ENCODE data around the gene SCRT2. TPM values are rescaled to one million over a fixed set of nuclear protein-coding genes. Genes with fewer than 3 reads are reported as not detected.

Gene SCRT2
- total RNA-seq, 1 donor from 2014 or later: not detected

- Histone ChIP-seq H3K27me3 (ENCODE audit: insufficient read depth, low read length) (peaks cover 37% of the 10 kb centered on the region), H3K9me3 (ENCODE audit: insufficient read depth, low read depth, low read length) (no peaks in the 10 kb centered on the region), H3K4me1 (ENCODE audit: insufficient read depth, low read length) (peaks cover 3% of the 10 kb centered on the region), H3K4me2 (ENCODE audit: low read length) (no peak overlapping the region), H3K9ac (ENCODE audit: low read length) (no peak overlapping the region), H3K36me3 (ENCODE audit: insufficient read depth, low read length) (no peaks in the 10 kb centered on the region), H4K20me1 (ENCODE audit: insufficient read depth, low read length) (peaks cover 10% of the 10 kb centered on the region), H2AFZ (ENCODE audit: low read depth, low read length) (no peak overlapping the region), H3K79me2 (ENCODE audit: insufficient read depth, low read length) (no peaks in the 10 kb centered on the region), H3K27ac (ENCODE audit: low read depth, low read length) (no peak overlapping the region), H3K4me3 (ENCODE audit: insufficient read depth, low read depth, low read length) (no peak overlapping the region)
- peaks cover 67% of the 10 kb centered on the region for H3K27me3 Mint-ChIP-seq (ENCODE audit: low read depth, unreplicated experiment)
- TF ChIP-seq CTCF (IDR thresholded peaks at IDR 0.05; ENCODE audit: insufficient read depth, low read depth, low read length): no peak
- peak; percentile 39 for TF ChIP-seq EZH2 (IDR thresholded peaks at IDR 0.05; ENCODE audit: insufficient read depth, low read length)
- no peak for DNase-seq (ENCODE audit: low read depth)
- H3K27ac Mint-ChIP-seq (ENCODE audit: unreplicated experiment): no peak overlapping the region
- H3K9me3 Mint-ChIP-seq (ENCODE audit: unreplicated experiment): no peaks in the 10 kb centered on the region
- FAIRE-seq: no peak
- H3K4me3 Mint-ChIP-seq (ENCODE audit: unreplicated experiment): no peak overlapping the region
- H3K36me3 Mint-ChIP-seq (ENCODE audit: low read depth, unreplicated experiment): peaks cover 2% of the 10 kb centered on the region
- H3K4me1 Mint-ChIP-seq (ENCODE audit: low read depth, unreplicated experiment): peaks cover 14% of the 10 kb centered on the region
Observed at GRCh38 chr20:671252-672030, 4.2 kb downstream of the SCRT2 start.

- TF ChIP-seq CTCF (IDR thresholded peaks at IDR 0.05; ENCODE audit: insufficient read depth, low read depth, low read length) (no peak), EZH2 (IDR thresholded peaks at IDR 0.05; ENCODE audit: insufficient read depth, low read length) (no peak)
- H3K4me2 ChIP-seq (ENCODE audit: low read length): no peak overlapping the region
- peaks cover 4% of the 10 kb centered on the region for H4K20me1 ChIP-seq (ENCODE audit: insufficient read depth, low read length)
- Mint-ChIP-seq H3K9me3 (ENCODE audit: unreplicated experiment) (no peaks in the 10 kb centered on the region), H3K27me3 (ENCODE audit: low read depth, unreplicated experiment) (peaks cover 64% of the 10 kb centered on the region), H3K4me1 (ENCODE audit: low read depth, unreplicated experiment) (peaks cover 10% of the 10 kb centered on the region), H3K4me3 (ENCODE audit: unreplicated experiment) (no peak overlapping the region), H3K27ac (ENCODE audit: unreplicated experiment) (no peak overlapping the region), H3K36me3 (ENCODE audit: low read depth, unreplicated experiment) (no peaks in the 10 kb centered on the region)
- no peak overlapping the region for H2AFZ ChIP-seq (ENCODE audit: low read depth, low read length)
- H3K4me1 ChIP-seq (ENCODE audit: insufficient read depth, low read length): no peaks in the 10 kb centered on the region
- H3K27ac ChIP-seq (ENCODE audit: low read depth, low read length): no peak overlapping the region
- no peak overlapping the region for H3K9ac ChIP-seq (ENCODE audit: low read length)
- DNase-seq (ENCODE audit: low read depth) (no peak), FAIRE-seq (no peak)
- H3K27me3 ChIP-seq (ENCODE audit: insufficient read depth, low read length): peaks cover 37% of the 10 kb centered on the region
- H3K36me3 ChIP-seq (ENCODE audit: insufficient read depth, low read length): no peaks in the 10 kb centered on the region
- H3K4me3 ChIP-seq (ENCODE audit: insufficient read depth, low read depth, low read length): no peak overlapping the region
- H3K9me3 ChIP-seq (ENCODE audit: insufficient read depth, low read depth, low read length): no peaks in the 10 kb centered on the region
- no peaks in the 10 kb centered on the region for H3K79me2 ChIP-seq (ENCODE audit: insufficient read depth, low read length)
Observed at GRCh38 chr20:669573-669972, 6.0 kb downstream of the SCRT2 start.

GRCh38 chr20:668638-669037, 7.0 kb downstream of the SCRT2 start:
- Histone ChIP-seq H3K36me3 (ENCODE audit: insufficient read depth, low read length) (no peaks in the 10 kb centered on the region), H3K4me2 (ENCODE audit: low read length) (no peak overlapping the region), H2AFZ (ENCODE audit: low read depth, low read length) (no peak overlapping the region), H3K4me3 (ENCODE audit: insufficient read depth, low read depth, low read length) (no peak overlapping the region), H3K9ac (ENCODE audit: low read length) (no peak overlapping the region), H3K4me1 (ENCODE audit: insufficient read depth, low read length) (no peaks in the 10 kb centered on the region), H3K27ac (ENCODE audit: low read depth, low read length) (no peak overlapping the region), H4K20me1 (ENCODE audit: insufficient read depth, low read length) (peaks cover 4% of the 10 kb centered on the region), H3K27me3 (ENCODE audit: insufficient read depth, low read length) (peaks cover 36% of the 10 kb centered on the region), H3K9me3 (ENCODE audit: insufficient read depth, low read depth, low read length) (no peaks in the 10 kb centered on the region), H3K79me2 (ENCODE audit: insufficient read depth, low read length) (no peaks in the 10 kb centered on the region)
- no peaks in the 10 kb centered on the region for H3K9me3 Mint-ChIP-seq (ENCODE audit: unreplicated experiment)
- H3K4me3 Mint-ChIP-seq (ENCODE audit: unreplicated experiment): no peak overlapping the region
- FAIRE-seq: no peak
- H3K36me3 Mint-ChIP-seq (ENCODE audit: low read depth, unreplicated experiment): no peaks in the 10 kb centered on the region
- peaks cover 10% of the 10 kb centered on the region for H3K4me1 Mint-ChIP-seq (ENCODE audit: low read depth, unreplicated experiment)
- TF ChIP-seq EZH2 (IDR thresholded peaks at IDR 0.05; ENCODE audit: insufficient read depth, low read length) (no peak), CTCF (IDR thresholded peaks at IDR 0.05; ENCODE audit: insufficient read depth, low read depth, low read length) (no peak)
- no peak for DNase-seq (ENCODE audit: low read depth)
- H3K27me3 Mint-ChIP-seq (ENCODE audit: low read depth, unreplicated experiment): peaks cover 57% of the 10 kb centered on the region
- no peak overlapping the region for H3K27ac Mint-ChIP-seq (ENCODE audit: unreplicated experiment)

All from astrocyte (in vitro differentiated cells and primary cell).